CD14-positive monocyte (primary cell): ENCODE measurements around the gene PRDM7. TPM values are rescaled to one million over a fixed set of nuclear protein-coding genes. Genes with fewer than 3 reads are reported as not detected.

Experiments used
- DNase-seq, 3 donors: peaks; one replicate each; pipeline ENCODE4 v3.0.0-alpha.2; 2011 to 2022
- H2AFZ ChIP-seq: 2 replicates; pipeline ENCODE4 v1.6.0; 2012; ENCODE audit warnings: mild to moderate bottlenecking, low read depth, low read length, inconsistent platforms; ENCODE audit not compliant: insufficient read depth, poor library complexity, severe bottlenecking
- H3K27ac ChIP-seq, 2 donors: 1 replicate in 1 of 2; 2 replicates in 1 of 2; pipeline ENCODE4 v1.5.1; 2012 to 2013; ENCODE audit warnings: low read length in 2 of 2, control low read depth in 1 of 2, inconsistent platforms in 1 of 2, low read depth in 1 of 2, mild to moderate bottlenecking in 1 of 2
- H3K27me3 ChIP-seq, 2 donors: one replicate each; pipeline versions ENCODE4 v1.6.0 to v1.6.1; 2011 to 2013; ENCODE audit warnings: low read length in 2 of 2; ENCODE audit not compliant: control insufficient read depth in 2 of 2, insufficient read depth in 2 of 2
- H3K36me3 ChIP-seq, 2 donors: replicated peaks in 1 of 2; 1 replicate in 1 of 2; 2 replicates in 1 of 2; pipeline versions ENCODE4 v1.5.1 to v1.6.1; 2012 to 2013; ENCODE audit warnings: low read length in 2 of 2, control low read depth in 1 of 2, inconsistent platforms in 1 of 2, mild to moderate bottlenecking in 1 of 2; ENCODE audit not compliant: insufficient read depth in 2 of 2, control insufficient read depth in 1 of 2
- H3K4me1 ChIP-seq, 2 donors: 1 replicate in 1 of 2; 2 replicates in 1 of 2; pipeline versions ENCODE4 v1.5.1 to v1.6.1; 2012 to 2013; ENCODE audit warnings: low read length in 2 of 2, control low read depth in 1 of 2, inconsistent platforms in 1 of 2, mild to moderate bottlenecking in 1 of 2, moderate library complexity in 1 of 2; ENCODE audit not compliant: insufficient read depth in 2 of 2, control insufficient read depth in 1 of 2
- H3K4me2 ChIP-seq: replicated peaks from 2 replicates; pipeline ENCODE3; 2012; ENCODE audit warnings: low read length, moderate library complexity, mild to moderate bottlenecking; ENCODE audit not compliant: poor library complexity, severe bottlenecking; ENCODE audit errors: extremely low read depth
- H3K4me3 ChIP-seq, 3 experiments: fragments of 200-600 bp in 1 of 3; sonication (generic) in 1 of 3; replicated peaks in 1 of 3; 1 replicate in 2 of 3; 2 replicates in 1 of 3; pipeline ENCODE4 v1.5.1; 2011 to 2013; ENCODE audit warnings: low read length in 3 of 3, mild to moderate bottlenecking in 3 of 3, control low read depth in 2 of 3, low read depth in 2 of 3, inconsistent platforms in 1 of 3, moderate library complexity in 1 of 3
- H3K79me2 ChIP-seq: 2 replicates; pipeline ENCODE4 v1.6.0; 2012; ENCODE audit warnings: mild to moderate bottlenecking, control low read depth, inconsistent platforms, low read length, moderate library complexity; ENCODE audit not compliant: insufficient read depth
- H3K9ac ChIP-seq: 2 replicates; pipeline ENCODE4 v1.6.0; 2017; ENCODE audit warnings: low read length, mild to moderate bottlenecking; ENCODE audit not compliant: insufficient read depth, poor library complexity, severe bottlenecking
- H3K9me3 ChIP-seq, 2 donors: replicated peaks in 1 of 2; 1 replicate in 1 of 2; 2 replicates in 1 of 2; pipeline versions ENCODE4 v1.5.1 to v1.6.1; 2012 to 2013; ENCODE audit warnings: low read length in 2 of 2, control low read depth in 1 of 2; ENCODE audit not compliant: control insufficient read depth in 1 of 2, insufficient read depth in 1 of 2
- H4K20me1 ChIP-seq: 2 replicates; pipeline ENCODE4 v1.6.0; 2012; ENCODE audit warnings: mild to moderate bottlenecking, low read length, control low read depth, moderate library complexity; ENCODE audit not compliant: insufficient read depth
- H3K27ac Mint-ChIP-seq, 7 donors: one replicate each; pipeline ENCODE4 v1.8.0; 2020; ENCODE audit warnings: mild to moderate bottlenecking in 7 of 7, mixed read lengths in 7 of 7, moderate library complexity in 6 of 7, inconsistent platforms in 2 of 7
- H3K27me3 Mint-ChIP-seq, 3 donors: one replicate each; pipeline ENCODE4 v1.8.0; 2021 to 2022; ENCODE audit warnings: low read depth in 3 of 3, mild to moderate bottlenecking in 3 of 3, mixed read lengths in 3 of 3, moderate library complexity in 3 of 3, inconsistent platforms in 1 of 3
- H3K36me3 Mint-ChIP-seq, 2 donors: one replicate each; pipeline ENCODE4 v1.8.0; 2020; ENCODE audit warnings: mixed read lengths in 2 of 2, inconsistent platforms in 1 of 2, mild to moderate bottlenecking in 1 of 2
- H3K4me1 Mint-ChIP-seq: one replicate; pipeline ENCODE4 v1.8.0; 2020; ENCODE audit warnings: mild to moderate bottlenecking, mixed read lengths
- H3K4me3 Mint-ChIP-seq, 2 donors: one replicate each; pipeline ENCODE4 v1.8.0; 2020; ENCODE audit warnings: mild to moderate bottlenecking in 2 of 2, mixed read lengths in 2 of 2, moderate library complexity in 1 of 2
- H3K9me3 Mint-ChIP-seq, 7 donors: one replicate each; pipeline ENCODE4 v1.8.0; 2020 to 2022; ENCODE audit warnings: mixed read lengths in 7 of 7, mild to moderate bottlenecking in 6 of 7, moderate library complexity in 6 of 7, inconsistent platforms in 2 of 7
- CTCF ChIP-seq: fragments of 200-600 bp; IDR thresholded peaks from one replicate; pipeline ENCODE4 v1.8.0; 2022; ENCODE audit warnings: antibody characterized with exemption, mild to moderate bottlenecking
- WGBS: methylation state at CpG from one replicate; pipeline ENCODE4 v1.1.5; 2013; ENCODE audit warnings: missing lambda C conversion rate; ENCODE audit not compliant: insufficient coverage; 5-methylcytosine and 5-hydroxymethylcytosine counted together
- intact Hi-C, 2 donors: fragments of 100-400 bp; cut with micrococcal nuclease; formaldehyde crosslinking; loops; one replicate each; pipeline versions ENCODE4 v1.15.0 to v1.15.1; 2023
- polyA plus RNA-seq, 3 donors: library from polyadenylated mRNA; depleted of rRNA in 1 of 3; unstranded in 2 of 3; stranded (reverse) in 1 of 3; fragments of 300-500 nt in 2 of 3; fragments of >200 nt in 1 of 3; fragmentation: Illumina TruSeq in 2 of 3; gene quantifications; 1 replicate in 2 of 3; 2 replicates in 1 of 3; pipeline ENCODE4 v1.2.3, GENCODE V29; 2012 to 2021

PRDM7 gene
- polyA plus RNA-seq, 3 donors, result not detected

GRCh38 chr16:90022209-90023077 is 54.7 kb downstream of the PRDM7 start:
- Histone ChIP-seq H3K9ac (peak overlapping the region; percentile 71), H3K4me1 (peaks cover 36 to 50% of the 10 kb centered on the region in 2 donors)
- intact Hi-C loops, result no loop called here

More at GRCh38 chr16:90022209-90023077, 54.7 kb downstream of the PRDM7 start:
- H3K79me2 ChIP-seq, result no peaks in the 10 kb centered on the region
- no peaks in the 10 kb centered on the region for H4K20me1 ChIP-seq
- no peak for TF ChIP-seq CTCF
- H3K36me3 ChIP-seq, result no peaks in the 10 kb centered on the region
- H3K27ac ChIP-seq, result no peak overlapping the region
- H3K4me2 ChIP-seq, result peak overlapping the region; percentile 96
- H3K27ac Mint-ChIP-seq, result peak overlapping the region in 6 of 7 donors; percentile 49 to 77 (median 60)
- peak overlapping the region; percentile 76 to 87 for H3K4me3 Mint-ChIP-seq
- peak; percentile 74 to 80 (median 79) for DNase-seq
- H2AFZ ChIP-seq, result peak overlapping the region; percentile 82
- H3K4me3 ChIP-seq, result peak overlapping the region; percentile 62 to 80 (median 63)
- peaks cover 14 to 28% of the 10 kb centered on the region in 2 donors for H3K27me3 ChIP-seq
- H3K9me3 ChIP-seq, result peaks cover 0 to 10% of the 10 kb centered on the region in 2 donors
- whole genome bisulfite sequencing, result 7% methylated on average over 57 of the region's 57 CpGs
- H3K9me3 Mint-ChIP-seq, result peaks cover 0 to 7% (median 2%) of the 10 kb centered on the region in 7 donors
- peaks cover 0 to 4% of the 10 kb centered on the region in 2 donors for H3K36me3 Mint-ChIP-seq
- peaks cover 23 to 29% (median 28%) of the 10 kb centered on the region in 3 donors for H3K27me3 Mint-ChIP-seq
- H3K4me1 Mint-ChIP-seq, result peaks cover 35% of the 10 kb centered on the region
